H1 (cell line): ENCODE data around the gene MAGI1. TPM values are rescaled to one million over a fixed set of nuclear protein-coding genes. Genes with fewer than 3 reads are reported as not detected.

Experiments used
- CTCF ChIA-PET: fragments of 300-600 bp; sonication (Branson Sonifier 250); formaldehyde crosslinking; loops from one replicate; lab custom pipeline; 2021; ENCODE audit not compliant: partially characterized antibody; lab: Charles Lee
- POLR2A ChIA-PET: fragments of 300-600 bp; sonication (Branson Sonifier 250); formaldehyde crosslinking; loops from one replicate; lab custom pipeline; 2021; ENCODE audit warnings: inconsistent platforms; ENCODE audit not compliant: partially characterized antibody; lab: Charles Lee
- DNase-seq, 2 experiments: peaks; one replicate each; pipeline versions ENCODE4 v3.0.0 to v3.0.0-alpha.2; 2010 to 2022; ENCODE audit warnings: low spot score in 2 of 2, low read depth in 1 of 2, mixed read lengths in 1 of 2
- FAIRE-seq: peaks from 2 replicates; lab custom pipeline; 2011; peaks lifted over from hg19 to GRCh38; lab: Jason Lieb, UNC
- H2AFZ ChIP-seq: 2 replicates; pipeline ENCODE4 v1.8.1; 2012; ENCODE audit warnings: low read length, inconsistent platforms
- H2AK5ac ChIP-seq: 2 replicates; pipeline ENCODE4 v1.6.1; 2013; ENCODE audit warnings: low read depth, low read length
- H2BK120ac ChIP-seq: replicated peaks from 2 replicates; pipeline ENCODE3; 2013; ENCODE audit warnings: low read depth, low read length, inconsistent platforms
- H2BK12ac ChIP-seq: 2 replicates; pipeline ENCODE4 v1.6.1; 2013; ENCODE audit warnings: low read depth, low read length
- H2BK15ac ChIP-seq: 2 replicates; pipeline ENCODE4 v1.6.1; 2013; ENCODE audit warnings: low read length
- H2BK20ac ChIP-seq: 2 replicates; pipeline ENCODE4 v1.6.1; 2013; ENCODE audit warnings: low read length
- H2BK5ac ChIP-seq: 2 replicates; pipeline ENCODE4 v1.6.1; 2013; ENCODE audit warnings: low read depth, low read length
- H3K14ac ChIP-seq: 2 replicates; pipeline ENCODE4 v1.6.1; 2013; ENCODE audit warnings: inconsistent platforms; ENCODE audit not compliant: insufficient read length
- H3K18ac ChIP-seq: 2 replicates; pipeline ENCODE4 v1.6.1; 2013; ENCODE audit warnings: low read length; ENCODE audit errors: extremely low read depth
- H3K23ac ChIP-seq: 2 replicates; pipeline ENCODE4 v1.6.1; 2013; ENCODE audit warnings: inconsistent platforms; ENCODE audit not compliant: insufficient read length
- H3K23me2 ChIP-seq: 2 replicates; pipeline ENCODE4 v1.6.1; 2013; ENCODE audit warnings: low read depth, low read length
- H3K27ac ChIP-seq: 2 replicates; pipeline ENCODE4 v1.6.1; 2011; ENCODE audit warnings: low read depth, low read length, inconsistent platforms
- H3K27me3 ChIP-seq, 4 experiments: replicated peaks in 1 of 4; 1 replicate in 1 of 4; 2 replicates in 3 of 4; pipeline versions ENCODE4 v1.6.1 to v1.8.1; 2011 to 2013; ENCODE audit warnings: low read length in 3 of 4, mild to moderate bottlenecking in 3 of 4, inconsistent platforms in 2 of 4, mixed read lengths in 2 of 4, moderate library complexity in 1 of 4; ENCODE audit not compliant: control insufficient read depth in 3 of 4, insufficient read depth in 3 of 4; ENCODE audit errors: extremely low read depth in 1 of 4
- H3K36me3 ChIP-seq, 4 experiments: 2 replicates each; pipeline versions ENCODE4 v1.6.1 to v1.8.1; 2011 to 2013; ENCODE audit warnings: mild to moderate bottlenecking in 4 of 4, low read length in 3 of 4, moderate library complexity in 2 of 4, control low read depth in 1 of 4, inconsistent platforms in 1 of 4; ENCODE audit not compliant: insufficient read depth in 4 of 4, control insufficient read depth in 2 of 4
- H3K4ac ChIP-seq: replicated peaks from 2 replicates; pipeline ENCODE3; 2013; ENCODE audit warnings: low read length, low read depth, mixed read lengths, inconsistent platforms; ENCODE audit not compliant: insufficient read length
- H3K4me1 ChIP-seq, 4 experiments: replicated peaks in 1 of 4; 1 replicate in 1 of 4; 2 replicates in 3 of 4; pipeline versions ENCODE4 v1.6.1 to v1.8.1; 2011 to 2013; ENCODE audit warnings: low read length in 3 of 4, inconsistent platforms in 2 of 4, mixed read lengths in 1 of 4; ENCODE audit not compliant: insufficient read depth in 4 of 4, control insufficient read depth in 3 of 4
- H3K4me2 ChIP-seq, 2 experiments: 2 replicates each; pipeline versions ENCODE4 v1.6.1 to v1.8.1; 2011 to 2013; ENCODE audit warnings: low read depth in 2 of 2, low read length in 2 of 2, control low read depth in 1 of 2, inconsistent platforms in 1 of 2, mild to moderate bottlenecking in 1 of 2; ENCODE audit not compliant: insufficient read depth in 1 of 2
- H3K4me3 ChIP-seq, 4 experiments: fragments of 200-600, 300-600 bp in 1 of 4; sonication (generic), shearing (Covaris generic), sonication (Bioruptor Twin) in 1 of 4; 2 replicates each; pipeline versions ENCODE4 v1.5.1 to v1.8.1; 2011 to 2016; ENCODE audit warnings: low read length in 4 of 4, low read depth in 3 of 4, control low read depth in 2 of 4, inconsistent platforms in 2 of 4, mild to moderate bottlenecking in 2 of 4, mixed read lengths in 1 of 4, moderate library complexity in 1 of 4; ENCODE audit not compliant: insufficient read depth in 2 of 4; ENCODE audit errors: extremely low read depth in 1 of 4
- H3K56ac ChIP-seq: replicated peaks from 2 replicates; pipeline ENCODE3; 2013; ENCODE audit warnings: low read depth, mild to moderate bottlenecking, mixed read lengths, low read length, inconsistent platforms; ENCODE audit not compliant: insufficient read length
- H3K79me1 ChIP-seq: 2 replicates; pipeline ENCODE4 v1.6.1; 2013; ENCODE audit warnings: low read depth, low read length, control low read depth
- H3K79me2 ChIP-seq, 2 experiments: 2 replicates each; pipeline versions ENCODE4 v1.6.1 to v1.8.1; 2012 to 2013; ENCODE audit warnings: low read length in 2 of 2, mild to moderate bottlenecking in 2 of 2, inconsistent platforms in 1 of 2; ENCODE audit not compliant: insufficient read depth in 2 of 2, control insufficient read depth in 1 of 2
- H3K9ac ChIP-seq, 4 experiments: replicated peaks in 1 of 4; 1 replicate in 1 of 4; 2 replicates in 3 of 4; pipeline versions ENCODE4 v1.6.1 to v1.8.1; 2011 to 2013; ENCODE audit warnings: low read depth in 3 of 4, low read length in 3 of 4, control low read depth in 2 of 4, mild to moderate bottlenecking in 2 of 4, moderate library complexity in 2 of 4, inconsistent platforms in 1 of 4; ENCODE audit errors: extremely low read depth in 1 of 4
- H3K9me3 ChIP-seq, 2 experiments: 2 replicates each; pipeline versions ENCODE4 v1.6.1 to v1.8.1; 2012 to 2013; ENCODE audit warnings: mild to moderate bottlenecking in 2 of 2, moderate library complexity in 2 of 2, control low read depth in 1 of 2, inconsistent platforms in 1 of 2, low read depth in 1 of 2, low read length in 1 of 2, mixed read lengths in 1 of 2; ENCODE audit not compliant: insufficient read depth in 2 of 2
- H4K20me1 ChIP-seq, 2 experiments: replicated peaks in 1 of 2; 2 replicates each; pipeline versions ENCODE3 to v1.8.1; 2011 to 2013; ENCODE audit warnings: inconsistent platforms in 2 of 2, low read length in 2 of 2, mild to moderate bottlenecking in 1 of 2; ENCODE audit not compliant: insufficient read depth in 2 of 2, control insufficient read depth in 1 of 2
- H4K5ac ChIP-seq: 2 replicates; pipeline ENCODE4 v1.6.1; 2013; ENCODE audit warnings: low read length, low read depth, mixed read lengths, inconsistent platforms; ENCODE audit not compliant: insufficient read length
- H4K8ac ChIP-seq: 2 replicates; pipeline ENCODE4 v1.8.0; 2013; ENCODE audit warnings: mild to moderate bottlenecking, moderate library complexity, low read length, inconsistent platforms; ENCODE audit not compliant: insufficient read depth; ENCODE audit errors: extremely low read depth
- H4K91ac ChIP-seq: replicated peaks from 2 replicates; pipeline ENCODE3; 2013; ENCODE audit warnings: low read length, mixed read lengths, inconsistent platforms; ENCODE audit not compliant: insufficient read length
- JUN ChIP-seq: IDR thresholded peaks from 2 replicates; pipeline ENCODE4 v1.6.1; 2011; ENCODE audit warnings: low read depth, mild to moderate bottlenecking, improper control_type of control experiment, low read length
- JUND ChIP-seq: IDR thresholded peaks from 2 replicates; pipeline ENCODE4 v1.6.1; 2011; ENCODE audit warnings: mild to moderate bottlenecking, improper control_type of control experiment, low read length
- KDM4A ChIP-seq: IDR thresholded peaks from one replicate; pipeline ENCODE4 v1.7.1; 2012; ENCODE audit warnings: low read depth, mild to moderate bottlenecking, moderate library complexity, low read length, inconsistent platforms; ENCODE audit not compliant: severe bottlenecking
- POLR2A ChIP-seq, 2 experiments: IDR thresholded peaks; 1 replicate in 1 of 2; 2 replicates in 1 of 2; pipeline ENCODE4 v1.6.1; 2011; ENCODE audit warnings: low read depth in 2 of 2, low read length in 2 of 2, mild to moderate bottlenecking in 2 of 2; ENCODE audit errors: control extremely low read depth in 1 of 2
- RAD21 ChIP-seq, 2 experiments: IDR thresholded peaks in 1 of 2; conservative IDR thresholded peaks in 1 of 2; 2 replicates each; pipeline ENCODE4 v1.6.1; 2011; ENCODE audit warnings: low read depth in 2 of 2, low read length in 2 of 2, improper control_type of control experiment in 1 of 2, inconsistent platforms in 1 of 2, mild to moderate bottlenecking in 1 of 2, moderate library complexity in 1 of 2
- SIN3A ChIP-seq, 2 experiments: IDR thresholded peaks in 1 of 2; conservative IDR thresholded peaks in 1 of 2; 2 replicates each; pipeline ENCODE4 v1.6.1; 2011 to 2012; ENCODE audit warnings: low read length in 2 of 2, improper control_type of control experiment in 1 of 2, low read depth in 1 of 2, mild to moderate bottlenecking in 1 of 2
- SIX5 ChIP-seq: IDR thresholded peaks from 2 replicates; pipeline ENCODE4 v1.6.1; 2011; ENCODE audit warnings: mild to moderate bottlenecking, low read depth, low read length
- SRF ChIP-seq: IDR thresholded peaks from 2 replicates; pipeline ENCODE4 v1.6.1; 2011; ENCODE audit warnings: mild to moderate bottlenecking, low read depth, low read length, moderate library complexity
- SUZ12 ChIP-seq: fragments of 200-600 bp; sonication (generic); IDR thresholded peaks from 2 replicates; pipeline ENCODE4 v1.6.1; 2012; ENCODE audit warnings: mild to moderate bottlenecking, inconsistent platforms, low read length, moderate library complexity, mixed read lengths
- TAF1 ChIP-seq: IDR thresholded peaks from 2 replicates; pipeline ENCODE4 v1.6.1; 2011; ENCODE audit warnings: mild to moderate bottlenecking, low read depth, low read length
- WGBS, 2 experiments: shearing (Covaris generic) in 1 of 2; methylation state at CpG; one replicate each; pipeline versions ENCODE4 v1.1.6 to v1.1.7; 2013 to 2015; ENCODE audit warnings: low lambda C conversion rate in 2 of 2, mixed read lengths in 2 of 2, inconsistent platforms in 1 of 2, low coverage in 1 of 2, missing lambda C conversion rate in 1 of 2; ENCODE audit not compliant: insufficient replicate concordance in 2 of 2, insufficient coverage in 1 of 2, insufficient read length in 1 of 2; ENCODE audit errors: extremely low coverage in 1 of 2, missing lambda C conversion rate in 1 of 2; 5-methylcytosine and 5-hydroxymethylcytosine counted together
- polyA plus RNA-seq, 7 experiments: library from polyadenylated mRNA; depleted of rRNA in 3 of 7; stranded (reverse) in 5 of 7; unstranded in 2 of 7; fragments of >200 nt in 5 of 7; fragments of 200-250 nt in 2 of 7; gene quantifications; 1 replicate in 5 of 7; 2 replicates in 1 of 7; 4 replicates in 1 of 7; pipeline versions ENCODE4 v1.2.1 to v1.2.3, GENCODE V29; 2011 to 2013; ENCODE audit warnings: missing spikeins in 2 of 7, mixed read lengths in 2 of 7
- total RNA-seq: library from RNA; stranded (reverse); fragmentation: NEBNext Ultra II Directional; extraction: Animal tissue kit (Norgen Biotek cat#: 25700); gene quantifications from 2 replicates; pipeline ENCODE4 v1.2.1, GENCODE V29; 2021
- TF ChIP-seq, protein P1 (sequence below): IDR thresholded peaks from 2 replicates; pipeline ENCODE4 v1.6.1; 2012; ENCODE audit warnings: inconsistent platforms

MAGI1 gene
- total and polyA plus RNA-seq, 2 of the 8 experiments (the other 6 are each of a cell fraction or from before 2014, with no cell fraction given): 19.8 to 78.0 TPM

DNA sequence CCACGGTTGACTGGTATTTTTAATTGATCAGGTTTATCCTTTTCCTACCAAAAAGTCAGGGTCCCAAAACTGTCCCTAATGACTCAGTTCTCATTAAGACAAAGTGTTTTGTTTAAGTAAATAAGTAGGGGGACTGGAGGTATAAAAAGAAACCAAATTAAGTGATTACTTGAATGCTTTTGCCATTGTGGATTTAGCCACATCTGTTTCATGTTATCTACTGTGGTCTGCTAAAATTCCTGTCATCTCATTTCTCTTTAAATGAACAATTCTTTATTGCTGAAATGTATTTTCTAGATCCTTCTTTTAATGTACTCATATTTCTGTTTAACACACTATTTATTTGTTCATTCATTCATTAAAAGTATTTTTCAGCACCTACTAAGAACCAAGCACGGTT is 725.1 kb downstream of the MAGI1 start:
- no peak overlapping the region for H3K9ac ChIP-seq
- no peak overlapping the region for H3K23ac ChIP-seq
- H2AFZ ChIP-seq: no peak overlapping the region
- H3K79me1 ChIP-seq: no peaks in the 10 kb centered on the region
- no peaks in the 10 kb centered on the region for H3K36me3 ChIP-seq
- H3K4ac ChIP-seq: no peak overlapping the region
- no peak overlapping the region for H3K4me3 ChIP-seq
- no peak overlapping the region for H4K91ac ChIP-seq
- TF ChIP-seq SUZ12 (no peak), SIN3A (conservative IDR thresholded peaks at IDR 0.05 in 1 of 2, IDR thresholded peaks at IDR 0.05 in 1 of 2; ENCODE audit: low read depth in 1 of 2, low read length in 2 of 2) (no peak), SRF (no peak), JUND (no peak), TAF1 (no peak), SIX5 (no peak), KDM4A (no peak), POLR2A (IDR thresholded peaks at IDR 0.05; ENCODE audit: control extremely low read depth in 1 of 2, low read depth in 2 of 2, low read length in 2 of 2) (no peak), RAD21 (IDR thresholded peaks at IDR 0.05 in 1 of 2, conservative IDR thresholded peaks at IDR 0.05 in 1 of 2; ENCODE audit: low read depth in 2 of 2, low read length in 2 of 2) (no peak), JUN (no peak)
- TF ChIP-seq, protein P1, sequence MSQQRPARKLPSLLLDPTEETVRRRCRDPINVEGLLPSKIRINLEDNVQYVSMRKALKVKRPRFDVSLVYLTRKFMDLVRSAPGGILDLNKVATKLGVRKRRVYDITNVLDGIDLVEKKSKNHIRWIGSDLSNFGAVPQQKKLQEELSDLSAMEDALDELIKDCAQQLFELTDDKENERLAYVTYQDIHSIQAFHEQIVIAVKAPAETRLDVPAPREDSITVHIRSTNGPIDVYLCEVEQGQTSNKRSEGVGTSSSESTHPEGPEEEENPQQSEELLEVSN: no peak
- TF ChIP-seq, all 59 proteins: peak for 0
- Histone ChIP-seq H3K27ac (no peak overlapping the region), H3K79me2 (no peaks in the 10 kb centered on the region), H2BK5ac (no peak overlapping the region), H3K14ac (no peak overlapping the region), H3K9me3 (no peaks in the 10 kb centered on the region), H4K8ac (no peak overlapping the region), H3K4me1 (peaks cover 0 to 2% (median 0%) of the 10 kb centered on the region in 4 experiments; a peak in 1 of 7 replicates), H2BK120ac (no peak overlapping the region), H3K27me3 (no peaks in the 10 kb centered on the region), H2BK12ac (no peak overlapping the region), H2BK15ac (no peak overlapping the region), H2BK20ac (no peak overlapping the region), H4K5ac (no peak overlapping the region), H4K20me1 (no peaks in the 10 kb centered on the region), H2AK5ac (no peak overlapping the region), H3K56ac (no peak overlapping the region), H3K18ac (no peak overlapping the region), H3K4me2 (no peak overlapping the region), H3K23me2 (no peaks in the 10 kb centered on the region; the same call in 1 of the 2 replicates)
- CTCF ChIA-PET: interaction anchor here (2.4 kb wide), 1 partner anchor 112 kb away, joined by 6 read pairs; no protein-coding TSS in a partner anchor
- POLR2A ChIA-PET: no interaction called here
- FAIRE-seq: no peak
- WGBS, 2 experiments: 84% methylated on average over 2 of the region's 2 CpGs; no CpG with 5 or more reads in 1 of the 2 experiments
- no peak for DNase-seq
